Neural progenitor cell (in vitro differentiated cells): ENCODE data around the gene CELF5.

Experiments
- CTCF ChIP-seq: fragments of 200-600 bp; sonication (generic); IDR thresholded peaks from 2 replicates; pipeline ENCODE4 v1.5.1; 2017; ENCODE audit warnings: antibody characterized with exemption, mild to moderate bottlenecking
- EZH2phosphoT487 ChIP-seq: fragments of 200-600 bp; sonication (generic); IDR thresholded peaks from 2 replicates; pipeline ENCODE4 v1.6.1; 2017; ENCODE audit warnings: antibody characterized with exemption

- no peak for TF ChIP-seq CTCF
- no peak for TF ChIP-seq EZH2phosphoT487
Measured at GRCh38 chr19:3296446-3296845, 72.0 kb downstream of the CELF5 start.
